HepG2 (cell line): ENCODE results near the gene RRAGA. TPM values are rescaled to one million over a fixed set of nuclear protein-coding genes. Genes with fewer than 3 reads are reported as not detected.
A peak's percentile ranks its signal among the peaks of the same experiment; 100 is the strongest.

Experiments
- ATAC-seq: fragments of 200-7000 bp; cut with Tn5 transposase; 3 replicates; pipeline ENCODE4 v1.9.1; 2020; ENCODE audit warnings: mild to moderate bottlenecking, moderate library complexity
- BruUV-seq: library from RNA; stranded (reverse); fragments of 400-500 nt; replicated peaks from 2 replicates; lab custom pipeline; 2021; lab: Mats Ljungman, UMichigan
- CTCF ChIA-PET: fragments of 300-600 bp; formaldehyde crosslinking; extraction: SDS; loops from one replicate; lab custom pipeline; 2021; ENCODE audit warnings: low total read pairs, inconsistent platforms, low intra/inter-chr PET ratio; lab: Yijun Ruan, JAX
- POLR2A ChIA-PET: fragments of 350-600 bp; sonication (Branson Sonifier 250); formaldehyde crosslinking; loops from one replicate; lab custom pipeline; 2020; ENCODE audit warnings: antibody characterized with exemption, inconsistent platforms; lab: Yijun Ruan, JAX
- DNase-seq: peaks from one replicate; pipeline ENCODE4 v3.0.0-alpha.2; 2015; ENCODE audit warnings: low spot score
- FAIRE-seq: peaks from 3 replicates; lab custom pipeline; 2011; peaks lifted over from hg19 to GRCh38; lab: Jason Lieb, UNC
- H2AFZ ChIP-seq: one replicate; pipeline ENCODE4 v1.6.1; 2011; ENCODE audit warnings: low read length, inconsistent platforms
- H3K27ac ChIP-seq: fragments of 300-600 bp; 3 replicates; pipeline ENCODE4 v1.8.0; 2011; ENCODE audit warnings: mixed run types, mild to moderate bottlenecking, mixed read lengths, low read length, inconsistent platforms; ENCODE audit not compliant: insufficient read depth; ENCODE audit errors: extremely low read length
- H3K27me3 ChIP-seq, 2 experiments: fragments of 200-600 bp in 1 of 2; 2 replicates in 1 of 2; 3 replicates in 1 of 2; pipeline versions ENCODE4 v1.6.0 to v1.8.0; 2011; ENCODE audit warnings: low read length in 2 of 2, mild to moderate bottlenecking in 2 of 2, moderate library complexity in 2 of 2, inconsistent platforms in 1 of 2; ENCODE audit not compliant: insufficient read depth in 2 of 2, control insufficient read depth in 1 of 2
- H3K36me3 ChIP-seq, 2 experiments: fragments of 200-600 bp in 1 of 2; replicated peaks in 1 of 2; 2 replicates in 1 of 2; 3 replicates in 1 of 2; pipeline versions ENCODE4 v1.5.1 to v1.8.0; 2011; ENCODE audit warnings: low read length in 2 of 2, inconsistent platforms in 1 of 2; ENCODE audit not compliant: insufficient read depth in 2 of 2, control insufficient read depth in 1 of 2
- H3K4me1 ChIP-seq: 2 replicates; pipeline ENCODE4 v1.5.1; 2012; ENCODE audit warnings: low read length, inconsistent platforms; ENCODE audit not compliant: insufficient read depth
- H3K4me2 ChIP-seq: 2 replicates; pipeline ENCODE4 v1.6.0; 2011; ENCODE audit warnings: low read depth, low read length, inconsistent platforms
- H3K4me3 ChIP-seq, 3 experiments: fragments of 200-600 bp in 1 of 3; sonication (generic), shearing (Covaris generic) in 1 of 3; replicated peaks in 1 of 3; 2 replicates each; pipeline ENCODE4 v1.5.1; 2011 to 2016; ENCODE audit warnings: low read length in 3 of 3, inconsistent platforms in 2 of 3, low read depth in 2 of 3, mild to moderate bottlenecking in 2 of 3, control low read depth in 1 of 3, mixed read lengths in 1 of 3; ENCODE audit not compliant: insufficient read depth in 1 of 3
- H3K79me2 ChIP-seq: one replicate; pipeline ENCODE4 v1.6.1; 2011; ENCODE audit warnings: low read length, inconsistent platforms; ENCODE audit not compliant: insufficient read depth
- H3K9ac ChIP-seq: 2 replicates; pipeline ENCODE4 v1.6.0; 2011; ENCODE audit warnings: mild to moderate bottlenecking, low read depth, low read length, inconsistent platforms; ENCODE audit not compliant: insufficient read depth
- H3K9me3 ChIP-seq: 2 replicates; pipeline ENCODE4 v1.5.1; 2012; ENCODE audit warnings: mild to moderate bottlenecking, low read length
- H4K20me1 ChIP-seq: 2 replicates; pipeline ENCODE4 v1.6.0; 2011; ENCODE audit warnings: inconsistent platforms, mild to moderate bottlenecking, low read length, moderate library complexity; ENCODE audit not compliant: insufficient read depth
- DNMT3B ChIP-seq: conservative IDR thresholded peaks from 2 replicates; pipeline ENCODE4 v1.6.1; 2016; ENCODE audit warnings: missing biosample characterization, control low read depth
- MXI1 ChIP-seq: IDR thresholded peaks from 3 replicates; pipeline ENCODE4 v1.6.1; 2012; ENCODE audit warnings: low read depth, low read length, inconsistent platforms, borderline replicate concordance
- NCOA1 ChIP-seq: sonication (generic); formaldehyde crosslinking; IDR thresholded peaks from 2 replicates; pipeline ENCODE4 v1.9.0; 2021; ENCODE audit warnings: missing genetic modification reagents
- NFIB ChIP-seq: sonication (generic); formaldehyde crosslinking; IDR thresholded peaks from 2 replicates; pipeline ENCODE4 v1.9.0; 2021; ENCODE audit warnings: missing genetic modification reagents, mild to moderate bottlenecking, borderline replicate concordance
- USF2 ChIP-seq, 2 experiments: sonication (generic) in 1 of 2; formaldehyde crosslinking in 1 of 2; IDR thresholded peaks; 2 replicates each; pipeline versions ENCODE4 v1.5.1 to v1.6.1; 2011 to 2020; ENCODE audit warnings: borderline replicate concordance in 1 of 2, low read depth in 1 of 2, low read length in 1 of 2, mild to moderate bottlenecking in 1 of 2, missing genetic modification reagents in 1 of 2, moderate library complexity in 1 of 2
- ZBTB10 ChIP-seq: sonication (generic); formaldehyde crosslinking; IDR thresholded peaks from 2 replicates; pipeline ENCODE4 v1.4.0; 2020; ENCODE audit warnings: missing genetic modification reagents, borderline replicate concordance
- ZFP90 ChIP-seq: sonication (generic); formaldehyde crosslinking; IDR thresholded peaks from 2 replicates; pipeline ENCODE4 v1.8.0; 2022; ENCODE audit warnings: missing genetic modification reagents, mild to moderate bottlenecking, inconsistent platforms, borderline replicate concordance
- ZHX2 ChIP-seq, 2 experiments: sonication (generic) in 1 of 2; formaldehyde crosslinking in 1 of 2; IDR thresholded peaks; 2 replicates each; pipeline versions ENCODE4 v1.6.1 to v1.9.0; 2014 to 2022; ENCODE audit warnings: antibody characterized with exemption in 1 of 2, borderline replicate concordance in 1 of 2, inconsistent platforms in 1 of 2, low read depth in 1 of 2, missing genetic modification reagents in 1 of 2
- ZNF766 ChIP-seq: sonication (generic); formaldehyde crosslinking; IDR thresholded peaks from 2 replicates; pipeline ENCODE4 v1.5.0; 2020; ENCODE audit warnings: missing genetic modification reagents, borderline replicate concordance
- WGBS: methylation state at CpG from one replicate; pipeline ENCODE4 v1.1.6; 2017; ENCODE audit warnings: low lambda C conversion rate; 5-methylcytosine and 5-hydroxymethylcytosine counted together
- in situ Hi-C: cut with HindIII; loops from 2 replicates; pipeline ENCODE4 v1.10.0; 2017; ENCODE audit warnings: low pct_unique_long_range_greater_than_20kb; ENCODE audit not compliant: extremely low pct_ligation_motif_present
- intact Hi-C: fragments of 100-400 bp; cut with micrococcal nuclease; formaldehyde crosslinking; loops from one replicate; pipeline ENCODE4 v1.10.0; 2022; ENCODE audit not compliant: unreplicated experiment
- polyA plus RNA-seq, 8 experiments: library from polyadenylated mRNA; depleted of rRNA in 3 of 8; stranded (reverse) in 7 of 8; unstranded in 1 of 8; fragments of >200 nt; fragmentation: Illumina TruSeq in 4 of 8; extraction: Trizol in 4 of 8; gene quantifications; 2 replicates each; pipeline versions ENCODE4 v1.2.1 to v1.2.3, GENCODE V29; 2011 to 2016; ENCODE audit warnings: low read depth in 4 of 8, missing spikeins in 1 of 8, mixed read lengths in 1 of 8; ENCODE audit not compliant: insufficient read depth in 1 of 8
- total RNA-seq, 5 experiments: library from RNA; depleted of rRNA; stranded (reverse); fragments of >200 nt; fragmentation: Illumina TruSeq; extraction: Trizol; gene quantifications; 2 replicates each; pipeline ENCODE4 v1.2.3, GENCODE V29; 2016; ENCODE audit warnings: low read depth in 1 of 5

Gene RRAGA
- total and polyA plus RNA-seq, 2 of the 13 experiments (the other 11 are each of a cell fraction or from before 2014, with no cell fraction given), result 37.5 to 118 TPM

- peak overlapping the region; percentile 89 for H3K9ac ChIP-seq
- 39% methylated on average over 12 of the region's 12 CpGs for WGBS
- TF ChIP-seq USF2 (IDR thresholded peaks at IDR 0.05; ENCODE audit: low read depth, low read length) (no peak), USF2 (CRISPR knock-in tag; IDR thresholded peaks at IDR 0.05; ENCODE audit: borderline replicate concordance) (no peak), NCOA1 (no peak), ZBTB10 (CRISPR knock-in tag) (no peak), ZHX2 (IDR thresholded peaks at IDR 0.05; ENCODE audit: low read depth) (no peak), ZHX2 (CRISPR knock-in tag; IDR thresholded peaks at IDR 0.05; ENCODE audit: borderline replicate concordance) (no peak), ZNF766 (CRISPR knock-in tag) (no peak), ZFP90 (CRISPR knock-in tag) (no peak), NFIB (CRISPR knock-in tag) (no peak), DNMT3B (no peak), MXI1 (no peak)
Measured at GRCh38 chr9:19050637-19051591, 1.7 kb downstream of the RRAGA start.

More at GRCh38 chr9:19050637-19051591, 1.7 kb downstream of the RRAGA start:
- H3K36me3 ChIP-seq, result peaks cover 0 to 1% of the 10 kb centered on the region in 2 experiments; a peak in 1 of 5 replicates
- peak; percentile 18 for FAIRE-seq
- intact Hi-C loops (loop anchor here (10.0 kb wide), 1 partner anchor 324 kb away; no protein-coding TSS in a partner anchor), in situ Hi-C loops (no loop called here)
- peak overlapping the region; percentile 78 to 92 (median 87) for H3K4me3 ChIP-seq
- H3K27me3 ChIP-seq, result peaks cover 0 to 7% of the 10 kb centered on the region in 2 experiments; a peak in 1 of 5 replicates
- peak overlapping the region; percentile 91 for H3K4me2 ChIP-seq
- POLR2A ChIA-PET, result interaction anchor here (0.9 to 2.3 kb wide), 3 partner anchors 75 to 180 kb away, joined by 4 to 11 read pairs (median 4); partner anchors contain the start of gene DENND4C
- peak; percentile 10; the same call in 2 of the 3 replicates for ATAC-seq
- peak overlapping the region; percentile 91 for H3K27ac ChIP-seq
- peaks cover 12% of the 10 kb centered on the region for H4K20me1 ChIP-seq
- DNase-seq, result peak; percentile 70
- peaks cover 27% of the 10 kb centered on the region for H3K4me1 ChIP-seq
- BruUV-seq, result no TSS peak
- peaks cover 29% of the 10 kb centered on the region for H3K79me2 ChIP-seq
- CTCF ChIA-PET, result no interaction called here
- no peaks in the 10 kb centered on the region for H3K9me3 ChIP-seq
- H2AFZ ChIP-seq, result no peak overlapping the region
